Body of pancreas (tissue), 4 donors: ENCODE measurements around the gene COIL. TPM values are rescaled to one million over a fixed set of nuclear protein-coding genes. Genes with fewer than 3 reads are reported as not detected.
A peak's percentile ranks its signal among the peaks of the same experiment; 100 is the strongest.

Source experiments
- ATAC-seq: fragments of 150-250 bp; one replicate; pipeline ENCODE4 v1.9.1; 2016
- DNase-seq, 4 donors: peaks; one replicate each; pipeline ENCODE4 v3.0.0-alpha.2; 2019
- H3K27ac ChIP-seq, 4 donors: fragments of 200-600 bp; sonication (generic); 1 replicate in 3 of 4; 2 replicates in 1 of 4; pipeline versions ENCODE4 v1.5.1 to v1.6.1; 2016 to 2019; ENCODE audit warnings: mild to moderate bottlenecking in 1 of 4, mixed read lengths in 1 of 4, moderate library complexity in 1 of 4
- H3K27me3 ChIP-seq, 2 donors: fragments of 200-600 bp; sonication (generic); one replicate each; pipeline ENCODE4 v1.6.0; 2016; ENCODE audit warnings: mild to moderate bottlenecking in 1 of 2
- H3K36me3 ChIP-seq, 2 donors: fragments of 200-600 bp; sonication (generic); replicated peaks in 1 of 2; 2 replicates each; pipeline ENCODE4 v1.5.1; 2016; ENCODE audit warnings: low read depth in 2 of 2; ENCODE audit not compliant: insufficient read depth in 1 of 2
- H3K4me1 ChIP-seq: fragments of 200-600 bp; sonication (generic); one replicate; pipeline ENCODE4 v1.6.0; 2016
- H3K4me3 ChIP-seq, 2 donors: fragments of 200-600 bp; sonication (generic); 1 replicate in 1 of 2; 2 replicates in 1 of 2; pipeline ENCODE4 v1.5.1; 2016 to 2019
- H3K9me3 ChIP-seq, 3 donors: fragments of 200-600 bp; sonication (generic); 1 replicate in 2 of 3; 2 replicates in 1 of 3; pipeline ENCODE4 v1.5.1; 2016
- CTCF ChIP-seq, 7 experiments: fragments of 450-650 bp in 4 of 7; fragments of 200-600 bp in 3 of 7; sonication (generic) in 3 of 7; IDR thresholded peaks; one replicate each; pipeline ENCODE4 v1.5.1; 2016 to 2019; ENCODE audit warnings: antibody characterized with exemption in 7 of 7
- POLR2A ChIP-seq, 3 donors: fragments of 450-650 bp; IDR thresholded peaks; one replicate each; pipeline ENCODE4 v1.6.1; 2016; ENCODE audit warnings: antibody characterized with exemption in 3 of 3, mild to moderate bottlenecking in 2 of 3
- WGBS, 2 donors: methylation state at CpG; one replicate each; pipeline ENCODE4 v1.1.5; 2017; 5-methylcytosine and 5-hydroxymethylcytosine counted together
- intact Hi-C: fragments of 100-400 bp; cut with DNase I; formaldehyde crosslinking; loops from one replicate; pipeline ENCODE4 v1.15.1; 2023
- total RNA-seq, 2 donors: library from RNA; depleted of rRNA; stranded (reverse); fragments of >200 nt; gene quantifications; one replicate each; pipeline ENCODE4 v1.1.0, GENCODE V29; 2016

COIL gene
- total RNA-seq, 2 donors from 2014 or later = 4.6 to 7.8 TPM

DNA sequence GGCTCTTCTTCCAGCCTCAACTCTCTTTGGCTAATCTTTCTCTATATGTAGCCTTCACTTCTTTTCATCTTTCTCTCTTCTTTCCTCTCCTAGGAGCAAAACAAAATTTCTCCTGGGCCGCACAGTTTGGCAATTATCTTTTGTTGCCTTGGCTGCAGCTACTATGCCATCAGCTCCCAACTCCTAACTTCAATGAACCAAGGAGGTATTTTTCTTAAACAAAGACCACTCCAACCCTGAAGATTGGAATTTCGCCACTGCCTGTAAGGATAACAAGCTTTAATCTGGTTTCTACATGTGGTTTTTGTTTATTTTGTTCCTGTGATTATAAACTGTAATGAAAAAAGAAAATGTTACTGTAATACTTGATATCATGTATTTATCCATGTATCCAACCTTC lies 14.8 kb upstream of the COIL start:
- no peak for DNase-seq
- Histone ChIP-seq H3K27me3 (no peaks in the 10 kb centered on the region), H3K4me3 (no peak overlapping the region), H3K36me3 (no peaks in the 10 kb centered on the region), H3K9me3 (no peaks in the 10 kb centered on the region), H3K27ac (no peak overlapping the region), H3K4me1 (peaks cover 28% of the 10 kb centered on the region)
- TF ChIP-seq CTCF (IDR thresholded peaks at IDR 0.05) (no peak), POLR2A (IDR thresholded peaks at IDR 0.05) (no peak)
- 73 to 84% methylated on average over 2 of the region's 2 CpGs for WGBS, 2 donors
- intact Hi-C loops = no loop called here
- ATAC-seq = no peak

DNA sequence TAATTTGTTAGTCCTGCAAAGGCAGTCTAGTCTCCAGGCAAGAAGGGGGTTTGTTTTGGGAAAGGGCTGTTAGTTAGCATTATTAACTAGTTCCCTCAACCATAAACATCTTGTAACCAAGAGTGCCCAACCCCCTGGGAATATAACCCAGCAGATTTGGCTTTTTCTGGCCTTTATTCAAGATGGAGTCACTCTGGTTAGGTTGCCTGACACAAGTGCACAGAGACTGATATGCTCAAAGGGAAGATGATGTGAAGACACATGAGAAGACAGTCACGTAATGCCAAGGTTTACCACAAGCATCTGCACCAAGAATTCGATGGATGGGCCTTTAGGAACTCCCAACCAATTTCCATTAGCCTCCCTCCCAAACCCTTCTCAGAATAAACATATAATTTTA lies 13.2 kb upstream of the COIL start:
- no peak for DNase-seq
- no peak overlapping the region for H3K4me3 ChIP-seq
- intact Hi-C loops = no loop called here
- H3K9me3 ChIP-seq = no peaks in the 10 kb centered on the region
- 89% methylated on average over 2 of the region's 2 CpGs for WGBS, 2 donors
- ATAC-seq = no peak
- H3K4me1 ChIP-seq = peaks cover 26% of the 10 kb centered on the region
- TF ChIP-seq POLR2A (IDR thresholded peaks at IDR 0.05) (no peak), CTCF (IDR thresholded peaks at IDR 0.05) (no peak)
- peak overlapping the region in 1 of 4 donors; percentile 16 for H3K27ac ChIP-seq
- H3K27me3 ChIP-seq = no peaks in the 10 kb centered on the region
- H3K36me3 ChIP-seq = no peaks in the 10 kb centered on the region

DNA sequence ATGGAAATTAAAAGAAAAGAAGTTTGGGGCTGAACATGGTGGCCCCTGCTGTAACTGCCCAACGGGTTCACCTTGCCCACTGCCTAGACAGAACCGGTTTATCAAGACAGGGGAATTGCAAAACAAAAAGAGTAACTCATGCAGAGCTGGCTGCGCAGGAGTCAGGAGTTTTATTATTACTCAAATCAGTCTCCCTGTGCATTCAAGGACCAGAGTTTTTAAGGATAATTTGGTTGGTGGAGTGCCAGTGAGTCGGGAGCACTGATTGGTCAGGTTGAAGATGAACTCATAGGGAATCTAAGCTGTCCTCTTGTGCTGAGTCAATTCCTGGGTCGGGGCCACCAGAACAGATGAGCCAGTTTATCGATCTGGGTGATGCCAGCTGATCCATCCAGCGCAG lies 12.7 kb upstream of the COIL start:
- no peaks in the 10 kb centered on the region for H3K9me3 ChIP-seq
- no peaks in the 10 kb centered on the region for H3K27me3 ChIP-seq
- peak overlapping the region in 1 of 4 donors; percentile 18 for H3K27ac ChIP-seq
- no peak overlapping the region for H3K4me3 ChIP-seq
- H3K36me3 ChIP-seq = no peaks in the 10 kb centered on the region
- ATAC-seq = no peak
- H3K4me1 ChIP-seq = peaks cover 21% of the 10 kb centered on the region
- 13 to 22% methylated on average over 7 of the region's 7 CpGs for WGBS, 2 donors
- peak in 3 of 4 donors; percentile 19 to 44 (median 22) for DNase-seq
- intact Hi-C loops = no loop called here
- no peak for TF ChIP-seq POLR2A (IDR thresholded peaks at IDR 0.05)
- no peak for TF ChIP-seq CTCF (IDR thresholded peaks at IDR 0.05)

DNA sequence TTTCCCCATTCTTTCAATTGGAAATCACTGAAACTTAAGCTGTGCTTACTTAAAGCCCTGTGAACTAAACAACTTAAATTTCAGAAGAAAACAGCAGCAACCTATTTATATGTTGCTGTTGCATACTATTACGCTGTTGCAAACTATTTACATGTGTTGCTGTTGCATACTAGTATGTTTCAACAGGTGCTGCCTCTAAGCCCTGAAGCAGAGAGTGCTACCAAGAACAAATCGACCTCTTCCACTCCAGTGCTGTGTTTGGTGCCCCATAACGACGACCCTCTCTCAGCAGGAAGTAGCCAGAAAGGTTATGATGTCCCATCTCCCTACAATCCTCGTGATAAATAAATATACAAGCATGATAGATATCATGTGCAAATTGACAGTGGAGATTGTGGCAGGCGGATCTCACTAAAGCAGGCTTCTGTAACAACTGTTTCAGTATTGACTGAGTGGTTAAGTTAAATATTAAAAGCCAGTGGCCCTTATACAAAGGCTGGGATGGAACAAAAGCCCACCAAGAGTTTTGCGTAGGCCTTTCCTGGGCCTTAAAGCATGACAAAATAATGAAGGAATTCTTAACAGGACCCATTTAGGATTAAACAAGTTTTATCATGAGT lies 11.4 kb upstream of the COIL start:
- DNase-seq = no peak
- Histone ChIP-seq H3K4me1 (peaks cover 17% of the 10 kb centered on the region), H3K27ac (no peak overlapping the region), H3K36me3 (no peaks in the 10 kb centered on the region), H3K27me3 (no peaks in the 10 kb centered on the region), H3K4me3 (no peak overlapping the region), H3K9me3 (no peaks in the 10 kb centered on the region)
- WGBS, 2 donors = 25 to 38% methylated on average over 7 of the region's 7 CpGs
- intact Hi-C loops = no loop called here
- ATAC-seq = no peak
- no peak for TF ChIP-seq CTCF (IDR thresholded peaks at IDR 0.05)
- TF ChIP-seq POLR2A (IDR thresholded peaks at IDR 0.05) = no peak

DNA sequence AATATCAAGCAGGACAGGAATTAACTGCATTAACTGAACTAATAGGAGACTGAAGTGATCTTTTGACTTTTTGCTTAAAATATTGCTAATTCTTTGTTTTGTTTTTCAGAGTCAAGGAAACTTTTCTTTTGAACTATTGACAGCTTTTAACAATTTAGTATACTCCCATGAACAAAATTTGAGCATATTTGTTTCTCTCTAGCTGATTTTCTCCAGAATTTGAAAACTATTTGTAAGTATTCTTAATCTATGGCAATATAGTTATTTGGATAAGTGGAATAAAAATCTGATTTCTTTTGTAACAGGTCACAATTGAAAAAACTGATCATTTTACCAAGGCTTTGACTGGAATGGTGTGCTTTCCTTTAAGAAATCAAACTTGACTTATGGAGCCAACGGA lies 10.1 kb upstream of the COIL start:
- Histone ChIP-seq H3K36me3 (no peaks in the 10 kb centered on the region), H3K4me1 (peaks cover 21% of the 10 kb centered on the region), H3K27ac (no peak overlapping the region), H3K27me3 (no peaks in the 10 kb centered on the region), H3K4me3 (no peak overlapping the region), H3K9me3 (no peaks in the 10 kb centered on the region)
- no peak for TF ChIP-seq CTCF (IDR thresholded peaks at IDR 0.05)
- no peak for TF ChIP-seq POLR2A (IDR thresholded peaks at IDR 0.05)
- DNase-seq (no peak), ATAC-seq (no peak)
- intact Hi-C loops = no loop called here
- 89 to 100% methylated on average over 1 of the region's 1 CpG for WGBS, 2 donors
